Measurements from ENCODE around the gene C2orf69.

DNA sequence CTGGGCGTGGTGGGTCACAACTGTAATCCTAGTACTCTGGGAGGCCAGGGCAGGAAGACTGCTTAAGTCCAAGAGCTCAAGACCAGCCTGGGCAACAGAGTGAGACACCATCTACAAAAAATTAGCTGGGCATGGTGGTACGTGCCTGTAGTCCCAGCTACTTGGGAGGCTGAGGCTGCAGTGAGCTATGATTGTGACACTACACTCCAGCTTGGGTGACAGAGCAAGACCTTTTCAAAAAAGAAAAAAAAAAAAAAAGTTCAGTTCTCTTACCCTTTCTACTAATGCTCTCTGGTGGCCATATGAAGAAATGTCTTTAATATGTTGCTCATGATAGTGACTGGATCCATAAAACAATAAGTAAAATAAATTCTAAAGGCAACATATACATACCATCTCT lies 29.3 kb downstream of the C2orf69 start:
- TF ChIP-seq ESRRA (CRISPR knock-in tag; IDR thresholded peaks at IDR 0.05; ENCODE audit: low read depth), result no peak
- no peak for TF ChIP-seq MYC (CRISPR knock-in tag; IDR thresholded peaks at IDR 0.05; ENCODE audit: borderline replicate concordance)
- no peak for TF ChIP-seq CHD2 (IDR thresholded peaks at IDR 0.05; ENCODE audit: low read depth, low read length)
- TF ChIP-seq NR2F6 (IDR thresholded peaks at IDR 0.05), result no peak
- TF ChIP-seq NR2F6 (CRISPR knock-in tag; IDR thresholded peaks at IDR 0.05), result no peak
- TF ChIP-seq, protein P1, sequence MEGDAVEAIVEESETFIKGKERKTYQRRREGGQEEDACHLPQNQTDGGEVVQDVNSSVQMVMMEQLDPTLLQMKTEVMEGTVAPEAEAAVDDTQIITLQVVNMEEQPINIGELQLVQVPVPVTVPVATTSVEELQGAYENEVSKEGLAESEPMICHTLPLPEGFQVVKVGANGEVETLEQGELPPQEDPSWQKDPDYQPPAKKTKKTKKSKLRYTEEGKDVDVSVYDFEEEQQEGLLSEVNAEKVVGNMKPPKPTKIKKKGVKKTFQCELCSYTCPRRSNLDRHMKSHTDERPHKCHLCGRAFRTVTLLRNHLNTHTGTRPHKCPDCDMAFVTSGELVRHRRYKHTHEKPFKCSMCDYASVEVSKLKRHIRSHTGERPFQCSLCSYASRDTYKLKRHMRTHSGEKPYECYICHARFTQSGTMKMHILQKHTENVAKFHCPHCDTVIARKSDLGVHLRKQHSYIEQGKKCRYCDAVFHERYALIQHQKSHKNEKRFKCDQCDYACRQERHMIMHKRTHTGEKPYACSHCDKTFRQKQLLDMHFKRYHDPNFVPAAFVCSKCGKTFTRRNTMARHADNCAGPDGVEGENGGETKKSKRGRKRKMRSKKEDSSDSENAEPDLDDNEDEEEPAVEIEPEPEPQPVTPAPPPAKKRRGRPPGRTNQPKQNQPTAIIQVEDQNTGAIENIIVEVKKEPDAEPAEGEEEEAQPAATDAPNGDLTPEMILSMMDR (CRISPR knock-in tag; IDR thresholded peaks at IDR 0.05), result peak; percentile 44
- no peak for TF ChIP-seq HDAC1 (CRISPR knock-in tag; IDR thresholded peaks at IDR 0.05)
- TF ChIP-seq ZNF441 (CRISPR knock-in tag; IDR thresholded peaks at IDR 0.05; ENCODE audit: borderline replicate concordance), result no peak

Data from HepG2 (cell line).